SK-N-SH (cell line): ENCODE measurements around the gene FLYWCH1. TPM values are rescaled to one million over a fixed set of nuclear protein-coding genes. Genes with fewer than 3 reads are reported as not detected.

Experiments used
- CTCF ChIA-PET: fragments of 300-600, 350-600 bp; formaldehyde crosslinking; extraction: SDS; loops from one replicate; lab custom pipeline; 2021; lab: Yijun Ruan, JAX
- POLR2A ChIA-PET: fragments of 350-600 bp; sonication (Branson Sonifier 250); formaldehyde crosslinking; extraction: SDS; loops from one replicate; lab custom pipeline; 2020; ENCODE audit warnings: antibody characterized with exemption, inconsistent platforms; lab: Yijun Ruan, JAX
- DNase-seq: peaks from one replicate; pipeline ENCODE4 v3.0.0; 2012
- H2AFZ ChIP-seq: fragments of 200-600 bp; sonication (generic); 2 replicates; pipeline ENCODE4 v1.8.1; 2016; ENCODE audit warnings: antibody characterized with exemption, mild to moderate bottlenecking, low read depth
- H3F3A ChIP-seq: fragments of 200-600 bp; sonication (generic); replicated peaks from 2 replicates; pipeline ENCODE3; 2016; ENCODE audit warnings: antibody characterized with exemption, mild to moderate bottlenecking; ENCODE audit not compliant: insufficient read depth
- H3K27ac ChIP-seq, 2 experiments: fragments of 200-500 bp in 1 of 2; fragments of 200-600 bp in 1 of 2; sonication (Bioruptor generic) in 1 of 2; sonication (generic), shearing (Covaris generic) in 1 of 2; 2 replicates each; pipeline versions ENCODE4 v1.5.1 to v1.6.1; 2014 to 2016; ENCODE audit warnings: low read depth in 2 of 2, inconsistent platforms in 1 of 2, low read length in 1 of 2, mild to moderate bottlenecking in 1 of 2, mixed read lengths in 1 of 2
- H3K27me3 ChIP-seq: fragments of 200-600 bp; sonication (generic), shearing (Covaris generic); 2 replicates; pipeline ENCODE4 v1.6.1; 2016; ENCODE audit warnings: mixed run types; ENCODE audit not compliant: insufficient read depth
- H3K36me3 ChIP-seq, 2 experiments: fragments of 200-500 bp in 1 of 2; fragments of 200-600 bp in 1 of 2; sonication (Bioruptor generic) in 1 of 2; sonication (generic) in 1 of 2; replicated peaks in 1 of 2; 2 replicates each; pipeline versions ENCODE3 to v1.5.1; 2014 to 2016; ENCODE audit warnings: low read length in 1 of 2, mild to moderate bottlenecking in 1 of 2; ENCODE audit not compliant: insufficient read depth in 2 of 2, control insufficient read depth in 1 of 2
- H3K4me1 ChIP-seq, 2 experiments: fragments of 200-500 bp in 1 of 2; fragments of 200-600 bp in 1 of 2; sonication (Bioruptor generic) in 1 of 2; sonication (generic), shearing (Covaris generic) in 1 of 2; 2 replicates each; pipeline versions ENCODE4 v1.5.1 to v1.6.1; 2014 to 2016; ENCODE audit warnings: low read depth in 1 of 2, low read length in 1 of 2, mixed run types in 1 of 2; ENCODE audit not compliant: insufficient read depth in 2 of 2, control insufficient read depth in 1 of 2
- H3K4me2 ChIP-seq: fragments of 200-600 bp; sonication (generic), shearing (Covaris generic); 2 replicates; pipeline ENCODE4 v1.6.1; 2017; ENCODE audit warnings: mixed run types
- H3K4me3 ChIP-seq, 2 experiments: fragments of 200-500 bp in 1 of 2; fragments of 200-600 bp in 1 of 2; sonication (Bioruptor generic) in 1 of 2; sonication (generic), shearing (Covaris generic) in 1 of 2; 2 replicates each; pipeline versions ENCODE4 v1.5.1 to v1.8.1; 2014 to 2016; ENCODE audit warnings: low read depth in 2 of 2, inconsistent platforms in 1 of 2, low read length in 1 of 2, mild to moderate bottlenecking in 1 of 2, mixed read lengths in 1 of 2, moderate library complexity in 1 of 2
- H3K79me2 ChIP-seq: fragments of 200-600 bp; sonication (generic); 2 replicates; pipeline ENCODE4 v1.8.1; 2017; ENCODE audit warnings: mild to moderate bottlenecking; ENCODE audit not compliant: insufficient read depth
- H3K9ac ChIP-seq: fragments of 200-600 bp; sonication (generic); 2 replicates; pipeline ENCODE4 v1.6.1; 2017; ENCODE audit warnings: mixed run types
- H3K9me2 ChIP-seq: fragments of 200-600 bp; sonication (generic); 2 replicates; pipeline ENCODE4 v1.6.1; 2017; ENCODE audit warnings: mixed run types
- H3K9me3 ChIP-seq: fragments of 200-600 bp; sonication (generic); 2 replicates; pipeline ENCODE4 v1.6.1; 2017; ENCODE audit warnings: mixed run types, mild to moderate bottlenecking, moderate library complexity
- H4K20me1 ChIP-seq: fragments of 200-600 bp; sonication (generic); 2 replicates; pipeline ENCODE4 v1.6.1; 2017; ENCODE audit warnings: mild to moderate bottlenecking, mixed run types; ENCODE audit not compliant: insufficient read depth
- CHD2 ChIP-seq: fragments of 150-350 bp; IDR thresholded peaks from 2 replicates; pipeline ENCODE4 v1.6.1; 2018; ENCODE audit warnings: low read length; ENCODE audit not compliant: partially characterized antibody
- EP300 ChIP-seq, 2 experiments: IDR thresholded peaks; 2 replicates each; pipeline versions ENCODE4 v1.4.0 to v1.6.1; 2012; ENCODE audit warnings: borderline replicate concordance in 1 of 2, low read depth in 1 of 2, low read length in 1 of 2
- EZH2phosphoT487 ChIP-seq: fragments of 200-600 bp; sonication (generic); IDR thresholded peaks from 2 replicates; pipeline ENCODE4 v1.6.1; 2017; ENCODE audit warnings: low read depth, mixed run types, mild to moderate bottlenecking, antibody characterized with exemption, moderate library complexity, borderline replicate concordance
- IRF3 ChIP-seq: fragments of 150-350 bp; IDR thresholded peaks from 2 replicates; pipeline ENCODE4 v1.6.1; 2016; ENCODE audit warnings: mild to moderate bottlenecking, low read depth, low read length
- PBX3 ChIP-seq: IDR thresholded peaks from 2 replicates; pipeline ENCODE4; 2012
- POLR2AphosphoS5 ChIP-seq: IDR thresholded peaks from 2 replicates; pipeline ENCODE4 v1.6.1; 2012; ENCODE audit warnings: low read depth, low read length
- RAD21 ChIP-seq: IDR thresholded peaks from 2 replicates; pipeline ENCODE4 v1.6.1; 2012; ENCODE audit warnings: mild to moderate bottlenecking, low read length
- RCOR1 ChIP-seq: fragments of 150-350 bp; IDR thresholded peaks from 2 replicates; pipeline ENCODE4 v1.6.1; 2017; ENCODE audit warnings: antibody characterized with exemption, low read length
- SIN3A ChIP-seq: IDR thresholded peaks from 2 replicates; pipeline ENCODE4 v1.6.1; 2012; ENCODE audit warnings: low read depth, mild to moderate bottlenecking, low read length, moderate library complexity, borderline replicate concordance
- SMC3 ChIP-seq: IDR thresholded peaks from 2 replicates; pipeline ENCODE4 v1.6.1; 2012; ENCODE audit warnings: low read depth, low read length, improper control_type of control experiment
- TAF1 ChIP-seq: IDR thresholded peaks from 2 replicates; pipeline ENCODE4 v1.6.1; 2012; ENCODE audit warnings: low read depth, mild to moderate bottlenecking, low read length, moderate library complexity, borderline replicate concordance
- TCF12 ChIP-seq: IDR thresholded peaks from 2 replicates; pipeline ENCODE4 v1.4.0; 2012
- TEAD4 ChIP-seq: IDR thresholded peaks from 2 replicates; pipeline ENCODE4 v1.4.0; 2012; ENCODE audit warnings: mild to moderate bottlenecking, borderline replicate concordance; ENCODE audit not compliant: insufficient read depth
- YY1 ChIP-seq: IDR thresholded peaks from 2 replicates; pipeline ENCODE4 v1.4.0; 2012; ENCODE audit warnings: low read depth, mild to moderate bottlenecking
- ZBTB33 ChIP-seq: IDR thresholded peaks from 2 replicates; pipeline ENCODE4 v1.4.0; 2012; ENCODE audit warnings: low read depth, borderline replicate concordance
- WGBS: methylation state at CpG from one replicate; pipeline ENCODE4 v1.1.6; 2017; ENCODE audit warnings: low lambda C conversion rate; 5-methylcytosine and 5-hydroxymethylcytosine counted together
- polyA plus RNA-seq, 3 experiments: library from polyadenylated mRNA; depleted of rRNA; stranded (reverse); fragments of >200 nt; gene quantifications; 2 replicates each; pipeline ENCODE4 v1.2.3, GENCODE V29; 2012
- TF ChIP-seq, protein P1 (sequence below): fragments of 200-600 bp; sonication (generic); IDR thresholded peaks from 2 replicates; pipeline ENCODE4 v1.6.1; 2017; ENCODE audit warnings: antibody characterized with exemption, mild to moderate bottlenecking, moderate library complexity
- TF ChIP-seq, protein P2 (sequence below): IDR thresholded peaks from 2 replicates; pipeline ENCODE4 v1.6.1; 2012; ENCODE audit warnings: mild to moderate bottlenecking, low read depth, low read length, moderate library complexity
- TF ChIP-seq, protein P3 (sequence below): fragments of 150-350 bp; IDR thresholded peaks from 2 replicates; pipeline ENCODE4 v1.6.1; 2017; ENCODE audit warnings: antibody characterized with exemption, low read length, low read depth, borderline replicate concordance

Gene FLYWCH1
- polyA plus RNA-seq, 1 of the 3 experiments (the other 2 are of a cell fraction), result 30.1 TPM

GRCh38 chr16:2963074-2963722 is 51.5 kb downstream of the FLYWCH1 start:
- Histone ChIP-seq H3K9me3 (no peaks in the 10 kb centered on the region), H3K4me2 (peak overlapping the region; percentile 96), H3K79me2 (no peaks in the 10 kb centered on the region), H3K27me3 (peaks cover 28% of the 10 kb centered on the region), H3K9me2 (no peaks in the 10 kb centered on the region), H3K27ac (no peak overlapping the region), H3K4me1 (peaks cover 0 to 14% of the 10 kb centered on the region in 2 experiments; a peak in 1 of 4 replicates), H3K4me3 (peak overlapping the region; percentile 50 to 61), H4K20me1 (no peaks in the 10 kb centered on the region; the same call in 1 of the 2 replicates), H3K9ac (no peak overlapping the region), H3F3A (peaks cover 5% of the 10 kb centered on the region), H2AFZ (peak overlapping the region; percentile 68; the same call in 1 of the 2 replicates), H3K36me3 (no peaks in the 10 kb centered on the region)
- ChIA-PET CTCF (interaction anchor here (0.9 to 3.6 kb wide), 18 partner anchors 9 to 59 kb away, joined by 3 to 25 read pairs (median 4); partner anchors contain the start of gene FLYWCH1), POLR2A (no interaction called here)
- DNase-seq, result no peak
- no peak for TF ChIP-seq SMC3
- TF ChIP-seq TCF12, result no peak
- TF ChIP-seq EP300 (IDR thresholded peaks at IDR 0.05; ENCODE audit: borderline replicate concordance in 1 of 2, low read depth in 1 of 2, low read length in 1 of 2), result no peak
- no peak for TF ChIP-seq PBX3
- TF ChIP-seq ZBTB33, result no peak
- no peak for TF ChIP-seq TEAD4
- TF ChIP-seq, protein P1, sequence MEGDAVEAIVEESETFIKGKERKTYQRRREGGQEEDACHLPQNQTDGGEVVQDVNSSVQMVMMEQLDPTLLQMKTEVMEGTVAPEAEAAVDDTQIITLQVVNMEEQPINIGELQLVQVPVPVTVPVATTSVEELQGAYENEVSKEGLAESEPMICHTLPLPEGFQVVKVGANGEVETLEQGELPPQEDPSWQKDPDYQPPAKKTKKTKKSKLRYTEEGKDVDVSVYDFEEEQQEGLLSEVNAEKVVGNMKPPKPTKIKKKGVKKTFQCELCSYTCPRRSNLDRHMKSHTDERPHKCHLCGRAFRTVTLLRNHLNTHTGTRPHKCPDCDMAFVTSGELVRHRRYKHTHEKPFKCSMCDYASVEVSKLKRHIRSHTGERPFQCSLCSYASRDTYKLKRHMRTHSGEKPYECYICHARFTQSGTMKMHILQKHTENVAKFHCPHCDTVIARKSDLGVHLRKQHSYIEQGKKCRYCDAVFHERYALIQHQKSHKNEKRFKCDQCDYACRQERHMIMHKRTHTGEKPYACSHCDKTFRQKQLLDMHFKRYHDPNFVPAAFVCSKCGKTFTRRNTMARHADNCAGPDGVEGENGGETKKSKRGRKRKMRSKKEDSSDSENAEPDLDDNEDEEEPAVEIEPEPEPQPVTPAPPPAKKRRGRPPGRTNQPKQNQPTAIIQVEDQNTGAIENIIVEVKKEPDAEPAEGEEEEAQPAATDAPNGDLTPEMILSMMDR, result no peak
- TF ChIP-seq, protein P2, sequence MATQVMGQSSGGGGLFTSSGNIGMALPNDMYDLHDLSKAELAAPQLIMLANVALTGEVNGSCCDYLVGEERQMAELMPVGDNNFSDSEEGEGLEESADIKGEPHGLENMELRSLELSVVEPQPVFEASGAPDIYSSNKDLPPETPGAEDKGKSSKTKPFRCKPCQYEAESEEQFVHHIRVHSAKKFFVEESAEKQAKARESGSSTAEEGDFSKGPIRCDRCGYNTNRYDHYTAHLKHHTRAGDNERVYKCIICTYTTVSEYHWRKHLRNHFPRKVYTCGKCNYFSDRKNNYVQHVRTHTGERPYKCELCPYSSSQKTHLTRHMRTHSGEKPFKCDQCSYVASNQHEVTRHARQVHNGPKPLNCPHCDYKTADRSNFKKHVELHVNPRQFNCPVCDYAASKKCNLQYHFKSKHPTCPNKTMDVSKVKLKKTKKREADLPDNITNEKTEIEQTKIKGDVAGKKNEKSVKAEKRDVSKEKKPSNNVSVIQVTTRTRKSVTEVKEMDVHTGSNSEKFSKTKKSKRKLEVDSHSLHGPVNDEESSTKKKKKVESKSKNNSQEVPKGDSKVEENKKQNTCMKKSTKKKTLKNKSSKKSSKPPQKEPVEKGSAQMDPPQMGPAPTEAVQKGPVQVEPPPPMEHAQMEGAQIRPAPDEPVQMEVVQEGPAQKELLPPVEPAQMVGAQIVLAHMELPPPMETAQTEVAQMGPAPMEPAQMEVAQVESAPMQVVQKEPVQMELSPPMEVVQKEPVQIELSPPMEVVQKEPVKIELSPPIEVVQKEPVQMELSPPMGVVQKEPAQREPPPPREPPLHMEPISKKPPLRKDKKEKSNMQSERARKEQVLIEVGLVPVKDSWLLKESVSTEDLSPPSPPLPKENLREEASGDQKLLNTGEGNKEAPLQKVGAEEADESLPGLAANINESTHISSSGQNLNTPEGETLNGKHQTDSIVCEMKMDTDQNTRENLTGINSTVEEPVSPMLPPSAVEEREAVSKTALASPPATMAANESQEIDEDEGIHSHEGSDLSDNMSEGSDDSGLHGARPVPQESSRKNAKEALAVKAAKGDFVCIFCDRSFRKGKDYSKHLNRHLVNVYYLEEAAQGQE, result no peak
- no peak for TF ChIP-seq RCOR1
- no peak for TF ChIP-seq POLR2AphosphoS5
- no peak for TF ChIP-seq RAD21
- no peak for TF ChIP-seq EZH2phosphoT487
- TF ChIP-seq TAF1, result no peak
- no peak for TF ChIP-seq YY1
- TF ChIP-seq, protein P3, sequence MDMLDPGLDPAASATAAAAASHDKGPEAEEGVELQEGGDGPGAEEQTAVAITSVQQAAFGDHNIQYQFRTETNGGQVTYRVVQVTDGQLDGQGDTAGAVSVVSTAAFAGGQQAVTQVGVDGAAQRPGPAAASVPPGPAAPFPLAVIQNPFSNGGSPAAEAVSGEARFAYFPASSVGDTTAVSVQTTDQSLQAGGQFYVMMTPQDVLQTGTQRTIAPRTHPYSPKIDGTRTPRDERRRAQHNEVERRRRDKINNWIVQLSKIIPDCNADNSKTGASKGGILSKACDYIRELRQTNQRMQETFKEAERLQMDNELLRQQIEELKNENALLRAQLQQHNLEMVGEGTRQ, result no peak
- no peak for TF ChIP-seq SIN3A
- no peak for TF ChIP-seq CHD2
- TF ChIP-seq IRF3, result no peak
- WGBS, result 23% methylated on average over 21 of the region's 40 CpGs
